ENCODE data around the gene ANP32B. TPM values are rescaled to one million over a fixed set of nuclear protein-coding genes. Genes with fewer than 3 reads are reported as not detected.

The ANP32B gene
- polyA plus RNA-seq, 1 of the 3 experiments (the other 2 are of a cell fraction) = 28.4 TPM

DNA sequence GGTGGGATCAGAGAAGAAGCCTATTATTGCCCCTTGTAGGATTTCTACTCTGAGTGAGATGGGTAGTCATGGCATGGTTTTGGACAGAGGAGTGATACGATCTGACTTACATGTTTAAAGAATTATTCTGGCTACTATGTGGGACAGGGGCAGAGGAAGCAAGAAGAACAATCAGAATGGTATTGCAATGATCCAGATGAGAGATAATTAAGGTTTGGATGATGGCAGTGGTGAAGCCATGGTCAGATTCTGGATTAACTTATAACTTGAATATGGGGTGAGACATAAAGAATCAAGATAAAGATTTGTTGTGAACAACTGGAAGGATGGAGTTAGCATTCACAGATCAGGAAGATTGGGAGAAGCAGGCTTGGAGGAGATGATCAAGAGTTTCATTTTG is 41.8 kb upstream of the ANP32B start (continued):
- TF ChIP-seq REST (IDR thresholded peaks at IDR 0.05; ENCODE audit: low read depth, low read length) (no peak), RFX5 (IDR thresholded peaks at IDR 0.05; ENCODE audit: low read length) (no peak), GABPA (IDR thresholded peaks at IDR 0.05; ENCODE audit: low read depth) (no peak), EP300 (IDR thresholded peaks at IDR 0.05; ENCODE audit: borderline replicate concordance in 1 of 2, low read depth in 1 of 2, low read length in 1 of 2) (no peak), NFIC (IDR thresholded peaks at IDR 0.05; ENCODE audit: borderline replicate concordance) (no peak), SMC3 (IDR thresholded peaks at IDR 0.05; ENCODE audit: low read depth, low read length) (no peak)
- TF ChIP-seq, protein P1, sequence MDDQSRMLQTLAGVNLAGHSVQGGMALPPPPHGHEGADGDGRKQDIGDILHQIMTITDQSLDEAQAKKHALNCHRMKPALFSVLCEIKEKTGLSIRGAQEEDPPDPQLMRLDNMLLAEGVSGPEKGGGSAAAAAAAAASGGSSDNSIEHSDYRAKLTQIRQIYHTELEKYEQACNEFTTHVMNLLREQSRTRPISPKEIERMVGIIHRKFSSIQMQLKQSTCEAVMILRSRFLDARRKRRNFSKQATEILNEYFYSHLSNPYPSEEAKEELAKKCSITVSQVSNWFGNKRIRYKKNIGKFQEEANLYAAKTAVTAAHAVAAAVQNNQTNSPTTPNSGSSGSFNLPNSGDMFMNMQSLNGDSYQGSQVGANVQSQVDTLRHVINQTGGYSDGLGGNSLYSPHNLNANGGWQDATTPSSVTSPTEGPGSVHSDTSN (IDR thresholded peaks at IDR 0.05) = no peak
- TF ChIP-seq, protein P2, sequence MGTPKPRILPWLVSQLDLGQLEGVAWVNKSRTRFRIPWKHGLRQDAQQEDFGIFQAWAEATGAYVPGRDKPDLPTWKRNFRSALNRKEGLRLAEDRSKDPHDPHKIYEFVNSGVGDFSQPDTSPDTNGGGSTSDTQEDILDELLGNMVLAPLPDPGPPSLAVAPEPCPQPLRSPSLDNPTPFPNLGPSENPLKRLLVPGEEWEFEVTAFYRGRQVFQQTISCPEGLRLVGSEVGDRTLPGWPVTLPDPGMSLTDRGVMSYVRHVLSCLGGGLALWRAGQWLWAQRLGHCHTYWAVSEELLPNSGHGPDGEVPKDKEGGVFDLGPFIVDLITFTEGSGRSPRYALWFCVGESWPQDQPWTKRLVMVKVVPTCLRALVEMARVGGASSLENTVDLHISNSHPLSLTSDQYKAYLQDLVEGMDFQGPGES (IDR thresholded peaks at IDR 0.05; ENCODE audit: low read depth, low read length) = no peak
- TF ChIP-seq, protein P3, sequence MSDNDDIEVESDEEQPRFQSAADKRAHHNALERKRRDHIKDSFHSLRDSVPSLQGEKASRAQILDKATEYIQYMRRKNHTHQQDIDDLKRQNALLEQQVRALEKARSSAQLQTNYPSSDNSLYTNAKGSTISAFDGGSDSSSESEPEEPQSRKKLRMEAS (IDR thresholded peaks at IDR 0.05; ENCODE audit: low read depth) = no peak

- ChIA-PET CTCF (interaction anchor here (1.2 to 4.7 kb wide), 3 partner anchors 20 to 92 kb away, joined by 3 to 27 read pairs (median 5); partner anchors contain the start of gene TRMO), POLR2A (no interaction called here)
- no peaks in the 10 kb centered on the region for H3F3A ChIP-seq (replicated peaks; ENCODE audit: insufficient read depth)
- H3K27ac ChIP-seq (ENCODE audit: low read depth in 2 of 2, low read length in 1 of 2) = no peak overlapping the region
- H3K4me3 ChIP-seq (ENCODE audit: low read depth in 2 of 2, low read length in 1 of 2) = no peak overlapping the region
- no peak for TF ChIP-seq RXRA (IDR thresholded peaks at IDR 0.05; ENCODE audit: borderline replicate concordance, low read depth)
- no peak for TF ChIP-seq NRF1 (IDR thresholded peaks at IDR 0.05; ENCODE audit: low read depth, low read length)
- TF ChIP-seq, protein P1 (IDR thresholded peaks at IDR 0.05) = no peak
- TF ChIP-seq USF1 (IDR thresholded peaks at IDR 0.05; ENCODE audit: borderline replicate concordance, low read depth) = no peak
- TF ChIP-seq ELF1 (IDR thresholded peaks at IDR 0.05) = no peak
- TF ChIP-seq CHD2 (IDR thresholded peaks at IDR 0.05; ENCODE audit: low read length, partially characterized antibody) = no peak
- no peak for TF ChIP-seq FOXJ3 (CRISPR knock-in tag; IDR thresholded peaks at IDR 0.05)
- no peak for TF ChIP-seq GATA2 (CRISPR knock-in tag; IDR thresholded peaks at IDR 0.05)
- TF ChIP-seq NFIC (IDR thresholded peaks at IDR 0.05; ENCODE audit: borderline replicate concordance) = no peak
- TF ChIP-seq SIN3A (IDR thresholded peaks at IDR 0.05; ENCODE audit: borderline replicate concordance, low read depth, low read length) = no peak
- TF ChIP-seq FOSL2 (IDR thresholded peaks at IDR 0.05; ENCODE audit: borderline replicate concordance, low read depth) = no peak
- no peak overlapping the region for H3K4me2 ChIP-seq
- no peaks in the 10 kb centered on the region for H3K9me2 ChIP-seq
- DNase-seq = no peak
- H3K4me1 ChIP-seq (ENCODE audit: control insufficient read depth in 1 of 2, insufficient read depth in 2 of 2, low read depth in 1 of 2, low read length in 1 of 2) = no peaks in the 10 kb centered on the region
- no peak overlapping the region for H3K9ac ChIP-seq
- no peaks in the 10 kb centered on the region for H3K79me2 ChIP-seq (ENCODE audit: insufficient read depth)
- H2AFZ ChIP-seq (ENCODE audit: low read depth) = no peak overlapping the region
- H4K20me1 ChIP-seq (ENCODE audit: insufficient read depth) = no peaks in the 10 kb centered on the region
- no peaks in the 10 kb centered on the region for H3K9me3 ChIP-seq
- no peaks in the 10 kb centered on the region for H3K36me3 ChIP-seq (replicated peaks in 1 of 2; ENCODE audit: control insufficient read depth in 1 of 2, insufficient read depth in 2 of 2, low read length in 1 of 2)
- H3K27me3 ChIP-seq (ENCODE audit: insufficient read depth) = peaks cover 8% of the 10 kb centered on the region; the same call in 1 of the 2 replicates
Measured at GRCh38 chr9:97943308-97943855, 39.8 kb upstream of the ANP32B start.

Measured in SK-N-SH (cell line).